Measurements from ENCODE around the gene FRMD3.

The FRMD3 gene

DNA sequence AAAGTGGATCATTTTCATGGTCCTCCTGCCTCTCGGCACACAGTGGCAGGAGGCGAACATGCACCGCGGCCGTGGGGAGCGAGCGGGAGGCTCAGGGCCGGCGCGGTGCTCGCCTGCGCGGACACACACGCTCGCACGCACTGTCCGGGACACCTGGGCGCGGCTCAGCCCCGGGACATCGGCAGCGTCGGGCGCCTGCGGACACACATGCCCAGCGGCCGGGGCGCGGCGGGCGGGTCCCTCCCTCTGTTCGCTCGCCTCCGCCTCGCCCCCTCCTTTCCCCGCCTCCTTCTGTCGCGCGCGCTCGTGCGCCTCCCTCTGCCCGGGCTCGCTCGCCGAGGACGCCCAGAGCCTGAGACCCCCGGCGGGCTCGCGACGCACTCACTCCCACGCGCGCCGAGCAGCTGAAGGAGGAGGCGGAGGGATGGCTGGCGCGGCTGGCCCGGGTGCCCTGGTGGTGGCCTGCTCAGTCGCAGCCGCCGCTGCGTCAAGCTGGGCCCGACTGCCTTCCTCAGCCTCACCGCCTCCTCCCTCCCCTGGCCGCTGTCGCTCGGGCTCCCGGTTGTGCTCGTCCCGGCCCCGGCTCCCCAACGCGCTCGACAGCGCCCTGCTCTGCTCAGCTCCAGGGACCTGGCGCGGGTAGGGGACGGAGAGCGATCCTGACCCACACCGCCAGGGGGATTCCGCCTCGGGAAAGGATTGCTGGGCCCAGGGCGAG, at the start of gene FRMD3:
Gene FRMD3 (minus strand): TSS at position 230 of the 718 bp plus-strand sequence. CDS start 170 bp downstream, at position 60.
- peak; percentile 55; the same call in 1 of the 2 replicates for TF ChIP-seq CTCF (IDR thresholded peaks at IDR 0.05; ENCODE audit: low read depth, low read length)
- peak within 1 kb of the TSS; percentile 61 for H3K4me3 ChIP-seq (ENCODE audit: low read depth, low read length)

DNA sequence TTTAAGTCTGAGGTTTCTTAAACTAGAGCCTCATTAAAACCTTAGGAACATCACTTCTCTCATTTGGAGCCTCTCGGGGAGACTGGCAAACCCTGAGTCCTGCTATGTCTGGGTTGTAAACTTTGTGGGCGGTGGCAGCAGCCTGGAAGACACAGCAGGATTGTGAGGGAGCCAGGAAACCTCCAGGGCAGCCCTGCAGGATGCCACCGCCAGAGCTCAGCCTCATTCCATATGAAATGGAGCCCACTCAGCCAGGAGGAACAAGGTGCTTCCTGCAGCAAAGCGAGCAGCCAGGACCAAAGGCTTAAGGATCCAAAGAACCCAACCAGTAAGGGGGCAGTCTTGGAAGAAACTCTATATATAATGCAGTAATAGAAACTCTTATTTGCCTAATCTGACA, 46.8 kb upstream of the FRMD3 start:
- no peak for TF ChIP-seq CTCF (IDR thresholded peaks at IDR 0.05; ENCODE audit: low read depth, low read length)
- H3K4me3 ChIP-seq (ENCODE audit: low read depth, low read length), result no peak overlapping the region

GRCh38 chr9:83583151-83584014, 45.2 kb upstream of the FRMD3 start:
- no peak overlapping the region for H3K4me3 ChIP-seq (ENCODE audit: low read depth, low read length)
- peak; percentile 75 for TF ChIP-seq CTCF (IDR thresholded peaks at IDR 0.05; ENCODE audit: low read depth, low read length)

DNA sequence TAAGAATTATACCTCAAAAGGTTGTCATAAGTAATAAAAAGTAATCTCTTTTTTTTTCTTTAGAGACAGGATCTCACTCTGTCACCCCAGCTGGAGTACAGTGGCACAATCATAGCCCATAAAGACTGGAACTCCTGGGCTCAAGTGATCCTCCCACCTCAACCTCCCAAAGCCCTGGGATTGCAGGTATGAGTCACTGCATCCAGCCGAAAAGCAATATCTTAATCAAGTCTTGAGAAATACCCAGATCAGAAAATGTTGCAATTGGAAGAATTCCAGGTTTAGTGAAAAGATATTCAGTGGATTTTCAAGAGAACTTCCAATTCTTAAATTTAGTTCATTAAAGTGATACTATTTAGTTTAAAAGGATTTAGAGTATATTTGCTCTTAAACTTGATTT, 43.8 kb upstream of the FRMD3 start:
- TF ChIP-seq CTCF (IDR thresholded peaks at IDR 0.05; ENCODE audit: low read depth, low read length), result no peak
- no peak overlapping the region for H3K4me3 ChIP-seq (ENCODE audit: low read depth, low read length)

DNA sequence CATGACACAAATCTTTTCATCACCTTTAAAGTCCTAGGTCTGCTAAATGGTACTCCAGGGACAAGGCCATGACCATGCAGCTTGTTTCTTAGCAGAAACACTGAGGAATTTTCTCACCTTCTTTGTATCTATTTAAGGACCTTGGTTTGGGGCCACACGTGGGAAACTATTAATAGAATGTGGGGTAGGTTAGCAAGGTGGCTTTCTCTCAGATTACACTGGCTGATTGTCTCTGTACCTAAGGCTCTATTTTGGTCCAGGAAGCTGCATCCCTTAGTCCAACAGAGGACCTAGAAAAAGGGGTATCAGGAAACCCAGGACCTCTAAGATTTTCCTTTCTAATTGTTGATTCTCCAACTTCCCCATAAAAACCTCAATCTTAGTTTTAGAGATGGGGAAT, 36.3 kb upstream of the FRMD3 start:
- H3K4me3 ChIP-seq (ENCODE audit: low read depth, low read length), result no peak overlapping the region
- no peak for TF ChIP-seq CTCF (IDR thresholded peaks at IDR 0.05; ENCODE audit: low read depth, low read length)

GRCh38 chr9:83572524-83572923, 34.3 kb upstream of the FRMD3 start:
- H3K4me3 ChIP-seq (ENCODE audit: low read depth, low read length), result no peak overlapping the region
- no peak for TF ChIP-seq CTCF (IDR thresholded peaks at IDR 0.05; ENCODE audit: low read depth, low read length)

- H3K4me3 ChIP-seq (ENCODE audit: low read depth, low read length), result no peak overlapping the region
- no peak for TF ChIP-seq CTCF (IDR thresholded peaks at IDR 0.05; ENCODE audit: low read depth, low read length)
Observed at GRCh38 chr9:83570359-83570758, 32.2 kb upstream of the FRMD3 start.

All from WI38 (cell line).